ENCODE results near the gene CFAP45. TPM values are rescaled to one million over a fixed set of nuclear protein-coding genes. Genes with fewer than 3 reads are reported as not detected.

CFAP45 gene
- total and polyA plus RNA-seq, 2 donors from 2014 or later, result 1.0 to 14.2 TPM

GRCh38 chr1:159891275-159892157 lies 8.4 kb downstream of the CFAP45 start:
- H3K36me3 ChIP-seq (ENCODE audit: control insufficient read depth in 2 of 3, insufficient read depth in 3 of 3, low read length in 3 of 3), result no peaks in the 10 kb centered on the region
- no peak overlapping the region for H3K4me3 ChIP-seq (ENCODE audit: low read length in 3 of 3)
- no peak overlapping the region for H3K27ac ChIP-seq (ENCODE audit: low read depth in 2 of 2, low read length in 2 of 2)
- no peaks in the 10 kb centered on the region for H3K9me3 ChIP-seq (ENCODE audit: control insufficient read depth in 2 of 3, insufficient read depth in 1 of 3, low read length in 3 of 3)
- TF ChIP-seq CTCF (IDR thresholded peaks at IDR 0.05; ENCODE audit: borderline replicate concordance, extremely low read depth, insufficient read depth), result peak; percentile 100
- H3K9ac ChIP-seq (ENCODE audit: low read length in 3 of 3), result peak overlapping the region in 1 of 3 donors; percentile 43
- intact Hi-C loops (cut with DNase I), result loop anchor here (5.0 kb wide), 1 partner anchor 94 kb away; no protein-coding TSS in a partner anchor
- DNase-seq (peak; percentile 86 to 91 (median 87)), FAIRE-seq (no peak)
- H3K4me1 ChIP-seq (ENCODE audit: control insufficient read depth in 2 of 3, insufficient read depth in 2 of 3, low read depth in 1 of 3, low read length in 3 of 3), result peaks cover 0 to 9% (median 0%) of the 10 kb centered on the region in 3 donors
- H3K27me3 ChIP-seq (ENCODE audit: control insufficient read depth, insufficient read depth, low read length), result no peaks in the 10 kb centered on the region

- intact Hi-C loops (cut with DNase I), result loop anchor here (5.0 kb wide), 1 partner anchor 93 kb away; no protein-coding TSS in a partner anchor
These were observed 9.6 kb downstream of the CFAP45 start for GRCh38 chr1:159890390-159890789.

GRCh38 chr1:159889821-159890252 lies 10.1 kb downstream of the CFAP45 start:
- intact Hi-C loops (cut with DNase I), result loop anchor here (5.0 kb wide), 1 partner anchor 93 kb away; no protein-coding TSS in a partner anchor
- Histone ChIP-seq H3K27me3 (ENCODE audit: control insufficient read depth, insufficient read depth, low read length) (no peaks in the 10 kb centered on the region), H3K9me3 (ENCODE audit: control insufficient read depth in 2 of 3, insufficient read depth in 1 of 3, low read length in 3 of 3) (no peaks in the 10 kb centered on the region), H3K36me3 (ENCODE audit: control insufficient read depth in 2 of 3, insufficient read depth in 3 of 3, low read length in 3 of 3) (no peaks in the 10 kb centered on the region), H3K27ac (ENCODE audit: low read depth in 2 of 2, low read length in 2 of 2) (peak overlapping the region; percentile 13 to 50), H3K4me1 (ENCODE audit: control insufficient read depth in 2 of 3, insufficient read depth in 2 of 3, low read depth in 1 of 3, low read length in 3 of 3) (peaks cover 0 to 7% (median 0%) of the 10 kb centered on the region in 3 donors), H3K9ac (ENCODE audit: low read length in 3 of 3) (peak overlapping the region in 1 of 3 donors; percentile 31), H3K4me3 (ENCODE audit: low read length in 3 of 3) (no peak overlapping the region)
- no peak for TF ChIP-seq CTCF (IDR thresholded peaks at IDR 0.05; ENCODE audit: borderline replicate concordance, extremely low read depth, insufficient read depth)
- peak in 1 of 5 donors; percentile 72 for DNase-seq
- no peak for FAIRE-seq

More at GRCh38 chr1:159890390-159890789, 9.6 kb downstream of the CFAP45 start:
- Histone ChIP-seq H3K27me3 (ENCODE audit: control insufficient read depth, insufficient read depth, low read length) (no peaks in the 10 kb centered on the region), H3K4me3 (ENCODE audit: low read length in 3 of 3) (no peak overlapping the region), H3K9me3 (ENCODE audit: control insufficient read depth in 2 of 3, insufficient read depth in 1 of 3, low read length in 3 of 3) (no peaks in the 10 kb centered on the region), H3K9ac (ENCODE audit: low read length in 3 of 3) (peak overlapping the region in 1 of 3 donors; percentile 31), H3K27ac (ENCODE audit: low read depth in 2 of 2, low read length in 2 of 2) (peak overlapping the region in 1 of 2 donors; percentile 13), H3K36me3 (ENCODE audit: control insufficient read depth in 2 of 3, insufficient read depth in 3 of 3, low read length in 3 of 3) (no peaks in the 10 kb centered on the region), H3K4me1 (ENCODE audit: control insufficient read depth in 2 of 3, insufficient read depth in 2 of 3, low read depth in 1 of 3, low read length in 3 of 3) (peaks cover 0 to 7% (median 0%) of the 10 kb centered on the region in 3 donors)
- no peak for TF ChIP-seq CTCF (IDR thresholded peaks at IDR 0.05; ENCODE audit: borderline replicate concordance, extremely low read depth, insufficient read depth)
- FAIRE-seq (no peak), DNase-seq (no peak)

Data from kidney (tissue), 14 donors.